Naive B cell (primary cell): ENCODE results near the gene SERINC5. TPM values are rescaled to one million over a fixed set of nuclear protein-coding genes. Genes with fewer than 3 reads are reported as not detected.
A peak's percentile ranks its signal among the peaks of the same experiment; 100 is the strongest.
"Not testable (repeated sequence)": the region's sequence is repeated elsewhere in the genome, so short reads cannot be mapped to it uniquely, and the experiment has no call there.

Experiments used
- ATAC-seq, 2 donors: fragments of 150-1000 bp; cut with Tn5 transposase; 2 replicates each; pipeline ENCODE4 v1.10.0; 2021; ENCODE audit warnings: low read depth in 2 of 2, mild to moderate bottlenecking in 2 of 2, moderate library complexity in 2 of 2
- DNase-seq: peaks from one replicate; pipeline ENCODE4 v3.0.0; 2022
- H3K27ac Mint-ChIP-seq, 6 donors: one replicate each; pipeline ENCODE4 v1.8.0; 2020 to 2022; ENCODE audit warnings: mild to moderate bottlenecking in 6 of 6, mixed read lengths in 6 of 6, moderate library complexity in 5 of 6, inconsistent platforms in 2 of 6
- H3K27me3 Mint-ChIP-seq, 3 donors: one replicate each; pipeline ENCODE4 v1.8.0; 2021 to 2022; ENCODE audit warnings: mixed read lengths in 3 of 3, mild to moderate bottlenecking in 1 of 3
- H3K36me3 Mint-ChIP-seq, 2 donors: one replicate each; pipeline ENCODE4 v1.8.0; 2020 to 2022; ENCODE audit warnings: mixed read lengths in 2 of 2, inconsistent platforms in 1 of 2, mild to moderate bottlenecking in 1 of 2
- H3K4me1 Mint-ChIP-seq, 3 donors: one replicate each; pipeline ENCODE4 v1.8.0; 2020 to 2022; ENCODE audit warnings: mixed read lengths in 3 of 3, inconsistent platforms in 1 of 3, mild to moderate bottlenecking in 1 of 3, moderate library complexity in 1 of 3
- H3K4me3 Mint-ChIP-seq, 8 donors: one replicate each; pipeline ENCODE4 v1.8.0; 2020 to 2022; ENCODE audit warnings: mild to moderate bottlenecking in 8 of 8, mixed read lengths in 8 of 8, moderate library complexity in 8 of 8, inconsistent platforms in 2 of 8
- H3K9me3 Mint-ChIP-seq, 7 donors: one replicate each; pipeline ENCODE4 v1.8.0; 2020 to 2022; ENCODE audit warnings: mixed read lengths in 7 of 7, mild to moderate bottlenecking in 5 of 7, inconsistent platforms in 2 of 7, moderate library complexity in 1 of 7
- polyA plus RNA-seq, 6 donors: library from polyadenylated mRNA; unstranded; fragments of 300-500 nt; fragmentation: Illumina TruSeq; gene quantifications; one replicate each; pipeline ENCODE4 v1.2.3, GENCODE V29; 2021; ENCODE audit warnings: low read depth in 6 of 6

Gene SERINC5
- polyA plus RNA-seq, 6 donors from 2014 or later, result 1.4 to 4.0 (median 2.8) TPM

GRCh38 chr5:80125022-80125961 lies 130.6 kb downstream of the SERINC5 start:
- peak; percentile 98 for ATAC-seq
- Mint-ChIP-seq H3K27ac (peak overlapping the region in 4 of 6 donors; percentile 0 to 69 (median 18)), H3K4me3 (peak overlapping the region in 6 of 8 donors; percentile 30 to 68 (median 54))

GRCh38 chr5:80124121-80124918 lies 131.5 kb downstream of the SERINC5 start:
- Mint-ChIP-seq H3K9me3 (peaks cover 0 to 4% (median 2%) of the 10 kb centered on the region in 7 donors), H3K36me3 (peaks cover 0 to 6% of the 10 kb centered on the region in 2 donors), H3K4me1 (peaks cover 20 to 21% (median 20%) of the 10 kb centered on the region in 3 donors), H3K4me3 (peak overlapping the region in 1 of 8 donors; percentile 44), H3K27me3 (no peaks in the 10 kb centered on the region), H3K27ac (peak overlapping the region in 1 of 6 donors; percentile 49)
- no peak for ATAC-seq
- no peak for DNase-seq

More at GRCh38 chr5:80125022-80125961, 130.6 kb downstream of the SERINC5 start:
- H3K9me3 Mint-ChIP-seq, result peaks cover 0 to 4% (median 2%) of the 10 kb centered on the region in 7 donors
- no peaks in the 10 kb centered on the region for H3K27me3 Mint-ChIP-seq
- peak; percentile 31 for DNase-seq
- peaks cover 20 to 21% (median 20%) of the 10 kb centered on the region in 3 donors for H3K4me1 Mint-ChIP-seq
- H3K36me3 Mint-ChIP-seq, result peaks cover 0 to 6% of the 10 kb centered on the region in 2 donors

- peaks cover 20 to 21% (median 20%) of the 10 kb centered on the region in 3 donors for H3K4me1 Mint-ChIP-seq
- no peak overlapping the region for H3K4me3 Mint-ChIP-seq
- ATAC-seq, result peak; percentile 18 to 21
- H3K9me3 Mint-ChIP-seq, result peaks cover 0 to 4% (median 2%) of the 10 kb centered on the region in 7 donors
- no peaks in the 10 kb centered on the region for H3K36me3 Mint-ChIP-seq
- no peaks in the 10 kb centered on the region for H3K27me3 Mint-ChIP-seq
- DNase-seq, result no peak
- peak overlapping the region in 1 of 6 donors; percentile 29 for H3K27ac Mint-ChIP-seq
Observed at GRCh38 chr5:80122579-80122978, 133.3 kb downstream of the SERINC5 start.

GRCh38 chr5:80119372-80119771 lies 136.5 kb downstream of the SERINC5 start:
- peak overlapping the region in 1 of 6 donors; percentile 11 for H3K27ac Mint-ChIP-seq
- no peak overlapping the region for H3K4me3 Mint-ChIP-seq
- H3K9me3 Mint-ChIP-seq, result peaks cover 0 to 8% (median 0%) of the 10 kb centered on the region in 7 donors
- DNase-seq, result no peak
- peaks cover 0 to under 1% of the 10 kb centered on the region in 2 donors for H3K36me3 Mint-ChIP-seq
- no peak for ATAC-seq
- no peaks in the 10 kb centered on the region for H3K27me3 Mint-ChIP-seq
- peaks cover 5 to 7% (median 6%) of the 10 kb centered on the region in 3 donors for H3K4me1 Mint-ChIP-seq

GRCh38 chr5:80117446-80117845 lies 138.4 kb downstream of the SERINC5 start:
- H3K27ac Mint-ChIP-seq, result no peak overlapping the region
- DNase-seq, result no peak
- H3K4me3 Mint-ChIP-seq, result no peak overlapping the region
- H3K36me3 Mint-ChIP-seq, result peaks cover 12 to 14% of the 10 kb centered on the region in 2 donors
- ATAC-seq, result no peak
- H3K27me3 Mint-ChIP-seq, result peaks cover 0 to under 1% (median 0%) of the 10 kb centered on the region in 3 donors
- peaks cover 0 to 4% (median 2%) of the 10 kb centered on the region in 3 donors for H3K4me1 Mint-ChIP-seq
- peaks cover 0 to 21% (median 7%) of the 10 kb centered on the region in 7 donors for H3K9me3 Mint-ChIP-seq

GRCh38 chr5:80116465-80116864 lies 139.4 kb downstream of the SERINC5 start:
- peak overlapping the region in 2 of 6 donors; percentile 10 to 29 for H3K27ac Mint-ChIP-seq
- H3K4me1 Mint-ChIP-seq, result no peaks in the 10 kb centered on the region
- no peak for ATAC-seq

GRCh38 chr5:80116000-80116399 lies 139.8 kb downstream of the SERINC5 start:
- Mint-ChIP-seq H3K4me3 (no peak overlapping the region), H3K9me3 (peaks cover 0 to 21% (median 7%) of the 10 kb centered on the region in 7 donors), H3K27me3 (peaks cover 0 to 4% (median 0%) of the 10 kb centered on the region in 3 donors), H3K36me3 (peaks cover 12 to 14% of the 10 kb centered on the region in 2 donors), H3K4me1 (peaks cover 0 to 1% (median 0%) of the 10 kb centered on the region in 3 donors), H3K27ac (peak overlapping the region in 1 of 6 donors; percentile 29)
- no peak for DNase-seq
- ATAC-seq, result no peak

More at GRCh38 chr5:80116465-80116864, 139.4 kb downstream of the SERINC5 start:
- H3K36me3 Mint-ChIP-seq, result peaks cover 12 to 14% of the 10 kb centered on the region in 2 donors
- H3K4me3 Mint-ChIP-seq, result no peak overlapping the region
- no peak for DNase-seq
- peaks cover 0 to 4% (median 0%) of the 10 kb centered on the region in 3 donors for H3K27me3 Mint-ChIP-seq
- peaks cover 0 to 21% (median 7%) of the 10 kb centered on the region in 7 donors for H3K9me3 Mint-ChIP-seq

GRCh38 chr5:80114860-80115259 lies 141.0 kb downstream of the SERINC5 start:
- Mint-ChIP-seq H3K4me3 (no peak overlapping the region), H3K36me3 (peaks cover 12 to 14% of the 10 kb centered on the region in 2 donors), H3K4me1 (peaks cover 6 to 13% (median 9%) of the 10 kb centered on the region in 3 donors), H3K27me3 (peaks cover 0 to 6% (median 4%) of the 10 kb centered on the region in 3 donors), H3K27ac (no peak overlapping the region), H3K9me3 (peaks cover 0 to 21% (median 7%) of the 10 kb centered on the region in 7 donors)
- DNase-seq (no peak), ATAC-seq (no peak)

- H3K27ac Mint-ChIP-seq, result peak overlapping the region in 2 of 6 donors; percentile 75 to 85
- not testable (repeated sequence) for H3K4me3 Mint-ChIP-seq, H3K27me3 Mint-ChIP-seq, ATAC-seq, DNase-seq
- peaks cover 11 to 15% (median 11%) of the 10 kb centered on the region in 3 donors for H3K4me1 Mint-ChIP-seq
- H3K9me3 Mint-ChIP-seq, result peaks cover 0 to 21% (median 7%) of the 10 kb centered on the region in 7 donors
- H3K36me3 Mint-ChIP-seq, result peaks cover 14 to 16% of the 10 kb centered on the region in 2 donors
Observed at GRCh38 chr5:80111376-80111990, 144.4 kb downstream of the SERINC5 start.

GRCh38 chr5:80109646-80110478 lies 146.0 kb downstream of the SERINC5 start:
- ATAC-seq, result peak; percentile 54 to 68
- Mint-ChIP-seq H3K9me3 (peaks cover 0 to 18% (median 7%) of the 10 kb centered on the region in 7 donors), H3K27ac (peak overlapping the region in 3 of 6 donors; percentile 2 to 70 (median 54)), H3K36me3 (peaks cover 14 to 16% of the 10 kb centered on the region in 2 donors), H3K4me3 (peak overlapping the region in 5 of 8 donors; percentile 15 to 73 (median 47)), H3K4me1 (peaks cover 16 to 26% (median 19%) of the 10 kb centered on the region in 3 donors), H3K27me3 (peaks cover 4 to 16% (median 7%) of the 10 kb centered on the region in 3 donors)
- DNase-seq, result no peak

- no peak overlapping the region for H3K27ac Mint-ChIP-seq
- no peak overlapping the region for H3K4me3 Mint-ChIP-seq
Observed at GRCh38 chr5:80106916-80107315, 148.9 kb downstream of the SERINC5 start.

More at GRCh38 chr5:80106916-80107315, 148.9 kb downstream of the SERINC5 start:
- Mint-ChIP-seq H3K9me3 (peaks cover 0 to 5% (median 0%) of the 10 kb centered on the region in 7 donors), H3K36me3 (peaks cover 0 to 4% of the 10 kb centered on the region in 2 donors), H3K4me1 (peaks cover 23 to 31% (median 24%) of the 10 kb centered on the region in 3 donors), H3K27me3 (peaks cover 0 to 16% (median 7%) of the 10 kb centered on the region in 3 donors)
- ATAC-seq (no peak), DNase-seq (no peak)
